ENCODE results near the gene STOML1.

STOML1 gene

DNA sequence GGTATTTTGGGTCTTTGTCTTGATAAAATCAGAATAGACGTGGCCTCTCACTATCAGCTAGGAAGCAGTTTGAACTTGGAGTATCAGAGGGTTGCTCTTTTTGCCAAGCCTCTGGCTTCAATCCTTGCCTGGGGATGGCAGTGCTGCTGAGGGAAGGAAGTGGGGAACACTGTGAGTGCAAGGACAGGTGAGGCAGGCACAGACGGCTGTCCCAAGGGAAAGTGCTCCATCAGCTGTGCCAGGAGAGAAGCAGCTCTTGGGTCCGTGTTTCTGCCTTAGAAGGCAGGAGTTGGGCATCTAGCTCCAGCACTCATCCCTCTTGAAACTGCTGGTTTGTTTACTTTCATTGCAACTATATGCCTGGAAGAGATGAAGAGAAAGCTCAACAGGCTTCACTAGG, 35.6 kb upstream of the STOML1 start:
- no peak for TF ChIP-seq SIN3A (IDR thresholded peaks at IDR 0.05; ENCODE audit: borderline replicate concordance, insufficient read depth, low read length)
- TF ChIP-seq FOXP2 (optimal IDR thresholded peaks at IDR 0.05; ENCODE audit: borderline replicate concordance, extremely low read depth, extremely low read length, insufficient read depth), result no peak

- no peak for TF ChIP-seq TAF1 (IDR thresholded peaks at IDR 0.05; ENCODE audit: borderline replicate concordance, insufficient read depth, low read length)
- TF ChIP-seq FOXP2 (optimal IDR thresholded peaks at IDR 0.05; ENCODE audit: borderline replicate concordance, extremely low read depth, extremely low read length, insufficient read depth), result no peak
- TF ChIP-seq, protein P1, sequence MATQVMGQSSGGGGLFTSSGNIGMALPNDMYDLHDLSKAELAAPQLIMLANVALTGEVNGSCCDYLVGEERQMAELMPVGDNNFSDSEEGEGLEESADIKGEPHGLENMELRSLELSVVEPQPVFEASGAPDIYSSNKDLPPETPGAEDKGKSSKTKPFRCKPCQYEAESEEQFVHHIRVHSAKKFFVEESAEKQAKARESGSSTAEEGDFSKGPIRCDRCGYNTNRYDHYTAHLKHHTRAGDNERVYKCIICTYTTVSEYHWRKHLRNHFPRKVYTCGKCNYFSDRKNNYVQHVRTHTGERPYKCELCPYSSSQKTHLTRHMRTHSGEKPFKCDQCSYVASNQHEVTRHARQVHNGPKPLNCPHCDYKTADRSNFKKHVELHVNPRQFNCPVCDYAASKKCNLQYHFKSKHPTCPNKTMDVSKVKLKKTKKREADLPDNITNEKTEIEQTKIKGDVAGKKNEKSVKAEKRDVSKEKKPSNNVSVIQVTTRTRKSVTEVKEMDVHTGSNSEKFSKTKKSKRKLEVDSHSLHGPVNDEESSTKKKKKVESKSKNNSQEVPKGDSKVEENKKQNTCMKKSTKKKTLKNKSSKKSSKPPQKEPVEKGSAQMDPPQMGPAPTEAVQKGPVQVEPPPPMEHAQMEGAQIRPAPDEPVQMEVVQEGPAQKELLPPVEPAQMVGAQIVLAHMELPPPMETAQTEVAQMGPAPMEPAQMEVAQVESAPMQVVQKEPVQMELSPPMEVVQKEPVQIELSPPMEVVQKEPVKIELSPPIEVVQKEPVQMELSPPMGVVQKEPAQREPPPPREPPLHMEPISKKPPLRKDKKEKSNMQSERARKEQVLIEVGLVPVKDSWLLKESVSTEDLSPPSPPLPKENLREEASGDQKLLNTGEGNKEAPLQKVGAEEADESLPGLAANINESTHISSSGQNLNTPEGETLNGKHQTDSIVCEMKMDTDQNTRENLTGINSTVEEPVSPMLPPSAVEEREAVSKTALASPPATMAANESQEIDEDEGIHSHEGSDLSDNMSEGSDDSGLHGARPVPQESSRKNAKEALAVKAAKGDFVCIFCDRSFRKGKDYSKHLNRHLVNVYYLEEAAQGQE (IDR thresholded peaks at IDR 0.05; ENCODE audit: insufficient read depth in 1 of 2, low read depth in 2 of 2, low read length in 2 of 2), result no peak
- TF ChIP-seq SIN3A (IDR thresholded peaks at IDR 0.05; ENCODE audit: borderline replicate concordance, insufficient read depth, low read length), result no peak
- TF ChIP-seq POLR2AphosphoS5 (IDR thresholded peaks at IDR 0.05; ENCODE audit: low read depth, low read length), result no peak
Measured at GRCh38 chr15:74025436-74025835, 33.3 kb upstream of the STOML1 start.

- TF ChIP-seq, protein P1 (IDR thresholded peaks at IDR 0.05; ENCODE audit: insufficient read depth in 1 of 2, low read depth in 2 of 2, low read length in 2 of 2), result no peak
- TF ChIP-seq TAF1 (IDR thresholded peaks at IDR 0.05; ENCODE audit: borderline replicate concordance, insufficient read depth, low read length) (no peak), FOXP2 (optimal IDR thresholded peaks at IDR 0.05; ENCODE audit: borderline replicate concordance, extremely low read depth, extremely low read length, insufficient read depth) (no peak), SIN3A (IDR thresholded peaks at IDR 0.05; ENCODE audit: borderline replicate concordance, insufficient read depth, low read length) (no peak), POLR2AphosphoS5 (IDR thresholded peaks at IDR 0.05; ENCODE audit: low read depth, low read length) (no peak)
Measured at GRCh38 chr15:74024687-74025086, 32.6 kb upstream of the STOML1 start.

DNA sequence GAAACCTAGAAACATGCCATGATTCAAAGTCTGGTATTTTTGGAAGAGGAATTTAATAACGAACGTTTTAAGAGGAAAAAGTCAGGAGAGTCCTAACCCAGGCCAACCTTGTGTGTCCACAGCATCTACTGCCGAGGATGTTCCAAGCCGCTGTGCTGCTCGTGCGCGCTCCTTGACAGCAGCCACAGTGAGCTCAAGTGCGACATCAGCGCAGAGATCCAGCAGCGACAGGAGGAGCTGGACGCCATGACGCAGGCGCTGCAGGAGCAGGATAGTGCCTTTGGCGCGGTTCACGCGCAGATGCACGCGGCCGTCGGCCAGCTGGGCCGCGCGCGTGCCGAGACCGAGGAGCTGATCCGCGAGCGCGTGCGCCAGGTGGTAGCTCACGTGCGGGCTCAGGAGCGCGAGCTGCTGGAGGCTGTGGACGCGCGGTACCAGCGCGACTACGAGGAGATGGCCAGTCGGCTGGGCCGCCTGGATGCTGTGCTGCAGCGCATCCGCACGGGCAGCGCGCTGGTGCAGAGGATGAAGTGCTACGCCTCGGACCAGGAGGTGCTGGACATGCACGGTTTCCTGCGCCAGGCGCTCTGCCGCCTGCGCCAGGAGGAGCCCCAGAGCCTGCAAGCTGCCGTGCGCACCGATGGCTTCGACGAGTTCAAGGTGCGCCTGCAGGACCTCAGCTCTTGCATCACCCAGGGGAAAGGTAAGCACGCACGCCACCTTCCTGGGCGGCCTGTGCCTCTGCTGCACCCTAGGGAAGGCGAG, 30.8 kb upstream of the STOML1 start:
- TF ChIP-seq SIN3A (IDR thresholded peaks at IDR 0.05; ENCODE audit: borderline replicate concordance, insufficient read depth, low read length), result no peak
- TF ChIP-seq POLR2AphosphoS5 (IDR thresholded peaks at IDR 0.05; ENCODE audit: low read depth, low read length), result no peak
- TF ChIP-seq TAF1 (IDR thresholded peaks at IDR 0.05; ENCODE audit: borderline replicate concordance, insufficient read depth, low read length), result no peak
- no peak for TF ChIP-seq FOXP2 (optimal IDR thresholded peaks at IDR 0.05; ENCODE audit: borderline replicate concordance, extremely low read depth, extremely low read length, insufficient read depth)
- TF ChIP-seq, protein P1 (IDR thresholded peaks at IDR 0.05; ENCODE audit: insufficient read depth in 1 of 2, low read depth in 2 of 2, low read length in 2 of 2), result no peak

DNA sequence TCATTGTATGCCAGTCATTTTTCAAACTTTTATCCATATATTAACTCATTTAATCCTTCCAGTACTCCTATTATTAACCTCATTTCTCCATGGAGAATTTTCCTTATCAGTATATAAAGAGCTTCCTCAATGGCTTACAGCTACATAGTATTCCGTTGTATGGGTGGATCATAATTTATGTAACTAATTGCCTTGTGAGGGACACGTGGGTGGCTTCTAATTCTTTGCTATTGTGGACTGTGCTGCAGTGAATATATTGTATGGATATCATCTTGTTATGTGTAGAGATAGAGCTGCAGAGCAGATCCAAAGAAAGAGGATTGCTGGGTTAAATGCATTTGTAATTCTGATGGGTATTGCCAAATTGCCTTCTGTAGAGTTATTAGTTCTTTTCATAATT, 27.6 kb upstream of the STOML1 start:
- TF ChIP-seq POLR2AphosphoS5 (IDR thresholded peaks at IDR 0.05; ENCODE audit: low read depth, low read length) (no peak), SIN3A (IDR thresholded peaks at IDR 0.05; ENCODE audit: borderline replicate concordance, insufficient read depth, low read length) (no peak), TAF1 (IDR thresholded peaks at IDR 0.05; ENCODE audit: borderline replicate concordance, insufficient read depth, low read length) (no peak), FOXP2 (optimal IDR thresholded peaks at IDR 0.05; ENCODE audit: borderline replicate concordance, extremely low read depth, extremely low read length, insufficient read depth) (no peak)
- TF ChIP-seq, protein P1 (IDR thresholded peaks at IDR 0.05; ENCODE audit: insufficient read depth in 1 of 2, low read depth in 2 of 2, low read length in 2 of 2), result no peak

Measured in PFSK-1 (cell line).